GM06990 (cell line): ENCODE data around the gene ZC3H12D.

Experiments
- DNase-seq: peaks from one replicate; pipeline ENCODE4 v3.0.0-alpha.2; 2011; ENCODE audit not compliant: insufficient read length; ENCODE audit errors: extremely low read depth
- H3K27me3 ChIP-seq: replicated peaks from 2 replicates; pipeline ENCODE4 v1.6.0; 2011; ENCODE audit warnings: low read length; ENCODE audit not compliant: control insufficient read depth, insufficient read depth
- H3K36me3 ChIP-seq: 2 replicates; pipeline ENCODE4 v1.5.1; 2011; ENCODE audit warnings: low read length; ENCODE audit not compliant: control insufficient read depth, insufficient read depth
- H3K4me3 ChIP-seq: replicated peaks from 2 replicates; pipeline ENCODE4 v1.5.1; 2011; ENCODE audit warnings: low read depth, mild to moderate bottlenecking, control low read depth, low read length
- TF ChIP-seq, protein P1 (sequence below): IDR thresholded peaks from 2 replicates; pipeline ENCODE4 v1.5.1; 2011; ENCODE audit warnings: low read length, control low read depth, mild to moderate bottlenecking, inconsistent platforms; ENCODE audit not compliant: insufficient read depth, poor library complexity, severe bottlenecking

ZC3H12D gene

DNA sequence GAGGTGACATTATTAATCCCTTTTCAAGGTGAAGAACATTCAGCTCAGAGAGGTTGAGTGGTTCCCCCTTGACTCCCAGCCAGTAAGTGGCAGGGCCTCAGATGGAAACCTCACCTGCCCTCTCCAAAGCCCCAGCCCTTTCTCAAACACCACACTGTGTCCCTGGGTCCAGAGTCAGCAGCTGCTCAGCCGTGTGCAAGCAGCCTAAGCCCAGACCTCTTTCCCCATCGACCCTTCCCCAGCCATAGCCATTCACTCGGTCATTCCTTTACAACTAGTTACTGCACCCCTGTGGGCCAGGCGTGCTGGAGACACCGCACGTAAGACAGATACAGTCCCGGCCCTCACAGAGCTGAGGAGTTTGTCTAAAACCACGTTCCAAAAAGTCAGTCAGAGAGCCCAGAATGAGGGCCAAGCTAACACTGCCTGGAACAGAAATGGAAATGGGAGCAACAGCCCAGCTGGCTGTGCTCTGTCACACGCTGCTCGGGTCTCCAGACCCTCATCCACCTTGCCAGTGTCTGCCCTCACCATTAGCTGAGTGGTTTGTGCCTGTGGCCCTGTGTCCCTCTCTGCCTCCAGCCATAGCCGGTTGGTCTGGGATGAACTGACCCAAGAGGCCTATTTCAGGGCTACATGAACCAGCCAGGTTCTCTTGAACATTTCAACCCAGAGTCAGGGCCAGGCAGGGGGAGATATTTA is 29.6 kb downstream of the ZC3H12D start:
- Histone ChIP-seq H3K4me3 (no peak overlapping the region), H3K27me3 (no peaks in the 10 kb centered on the region), H3K36me3 (peaks cover 20% of the 10 kb centered on the region)
- TF ChIP-seq, protein P1, sequence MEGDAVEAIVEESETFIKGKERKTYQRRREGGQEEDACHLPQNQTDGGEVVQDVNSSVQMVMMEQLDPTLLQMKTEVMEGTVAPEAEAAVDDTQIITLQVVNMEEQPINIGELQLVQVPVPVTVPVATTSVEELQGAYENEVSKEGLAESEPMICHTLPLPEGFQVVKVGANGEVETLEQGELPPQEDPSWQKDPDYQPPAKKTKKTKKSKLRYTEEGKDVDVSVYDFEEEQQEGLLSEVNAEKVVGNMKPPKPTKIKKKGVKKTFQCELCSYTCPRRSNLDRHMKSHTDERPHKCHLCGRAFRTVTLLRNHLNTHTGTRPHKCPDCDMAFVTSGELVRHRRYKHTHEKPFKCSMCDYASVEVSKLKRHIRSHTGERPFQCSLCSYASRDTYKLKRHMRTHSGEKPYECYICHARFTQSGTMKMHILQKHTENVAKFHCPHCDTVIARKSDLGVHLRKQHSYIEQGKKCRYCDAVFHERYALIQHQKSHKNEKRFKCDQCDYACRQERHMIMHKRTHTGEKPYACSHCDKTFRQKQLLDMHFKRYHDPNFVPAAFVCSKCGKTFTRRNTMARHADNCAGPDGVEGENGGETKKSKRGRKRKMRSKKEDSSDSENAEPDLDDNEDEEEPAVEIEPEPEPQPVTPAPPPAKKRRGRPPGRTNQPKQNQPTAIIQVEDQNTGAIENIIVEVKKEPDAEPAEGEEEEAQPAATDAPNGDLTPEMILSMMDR = no peak
- DNase-seq = no peak

DNA sequence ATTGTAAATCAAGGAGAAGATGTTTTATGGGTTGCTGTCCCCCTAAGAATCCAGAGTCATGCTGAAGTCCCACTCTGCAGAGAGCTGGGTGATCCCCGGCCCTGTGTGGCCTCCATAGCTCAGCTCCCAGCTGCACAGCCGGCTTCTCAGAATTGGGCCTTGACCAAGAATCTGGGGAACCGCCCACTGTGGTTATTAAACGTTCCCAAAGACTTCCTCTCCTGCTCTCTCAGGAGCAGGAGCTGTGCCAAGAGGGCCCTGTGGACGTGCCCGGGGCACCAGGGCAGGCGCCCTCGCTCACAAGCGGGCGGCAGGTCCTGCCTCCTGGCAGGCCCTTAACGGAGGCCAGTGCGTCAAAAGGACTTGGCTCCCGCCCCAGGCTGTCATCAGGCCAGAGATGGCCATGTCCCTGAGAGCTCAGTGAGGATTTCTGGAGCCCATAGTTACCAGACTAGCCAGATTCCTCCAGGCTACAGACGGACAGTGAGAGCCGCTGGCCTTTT is 30.4 kb downstream of the ZC3H12D start:
- Histone ChIP-seq H3K27me3 (no peaks in the 10 kb centered on the region), H3K36me3 (peaks cover 20% of the 10 kb centered on the region), H3K4me3 (no peak overlapping the region)
- TF ChIP-seq, protein P1 = no peak
- DNase-seq = no peak

DNA sequence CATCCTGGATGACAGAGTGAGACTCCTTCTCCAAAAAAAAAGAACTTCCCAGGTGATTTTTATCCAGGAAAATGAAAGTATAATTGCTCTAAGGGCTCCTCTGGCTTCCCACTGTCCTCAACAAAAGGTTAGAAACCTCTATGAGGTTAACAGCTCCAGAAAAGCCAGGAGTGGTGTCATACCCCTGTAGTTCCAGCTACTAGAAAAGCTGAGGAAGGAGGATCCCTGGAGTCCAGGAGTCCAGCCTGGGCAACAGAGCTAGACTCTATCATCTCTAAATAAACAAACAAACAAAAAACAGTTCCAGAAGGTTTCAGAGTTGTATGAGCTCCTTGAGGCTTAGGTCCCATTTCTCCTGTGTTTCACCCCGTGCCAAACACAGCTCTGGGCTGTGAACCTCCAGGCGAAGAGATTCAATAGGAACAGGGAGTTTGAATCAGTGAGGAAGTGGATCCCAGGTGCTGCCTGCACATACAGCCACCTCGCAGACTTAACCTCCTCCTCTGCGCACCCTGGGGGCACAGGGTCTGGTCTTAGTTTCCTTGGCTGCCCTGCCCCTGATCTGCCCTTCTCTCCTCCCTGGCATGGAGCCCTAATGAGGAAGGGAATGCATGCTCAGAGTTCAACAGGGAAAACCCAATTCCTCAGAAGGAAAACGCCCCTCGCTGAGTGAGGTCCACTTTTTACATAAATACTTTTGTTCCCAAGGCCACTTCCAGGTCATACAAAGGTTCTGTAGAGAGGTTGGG is 31.0 kb downstream of the ZC3H12D start:
- Histone ChIP-seq H3K4me3 (no peak overlapping the region), H3K36me3 (peaks cover 23% of the 10 kb centered on the region), H3K27me3 (no peaks in the 10 kb centered on the region)
- TF ChIP-seq, protein P1 = no peak
- no peak for DNase-seq

GRCh38 chr6:149452037-149452939 is 32.5 kb downstream of the ZC3H12D start:
- Histone ChIP-seq H3K36me3 (peaks cover 19% of the 10 kb centered on the region), H3K27me3 (no peaks in the 10 kb centered on the region), H3K4me3 (no peak overlapping the region)
- no peak for DNase-seq
- TF ChIP-seq, protein P1 = no peak

- peaks cover 15% of the 10 kb centered on the region for H3K36me3 ChIP-seq
- DNase-seq = no peak
- H3K4me3 ChIP-seq = no peak overlapping the region
- no peaks in the 10 kb centered on the region for H3K27me3 ChIP-seq
- TF ChIP-seq, protein P1 = no peak
These were observed 33.3 kb downstream of the ZC3H12D start for GRCh38 chr6:149451376-149452036.
